CD4-positive, alpha-beta memory T cell (primary cell): ENCODE data around the gene SSU72. TPM values are rescaled to one million over a fixed set of nuclear protein-coding genes. Genes with fewer than 3 reads are reported as not detected.

Source experiments
- CTCF ChIA-PET: fragments of 350-600 bp; sonication (Branson Sonifier 250); formaldehyde crosslinking; loops from one replicate; lab custom pipeline; 2021; ENCODE audit warnings: inconsistent platforms; ENCODE audit not compliant: partially characterized antibody; lab: Charles Lee
- POLR2A ChIA-PET: fragments of 350-600 bp; sonication (Branson Sonifier 250); formaldehyde crosslinking; loops from one replicate; lab custom pipeline; 2021; ENCODE audit not compliant: partially characterized antibody; lab: Charles Lee
- DNase-seq, 5 donors: peaks; one replicate each; pipeline versions ENCODE4 v3.0.0 to v3.0.0-alpha.2; 2020 to 2022; ENCODE audit warnings: mixed read lengths in 1 of 5
- H3K27ac ChIP-seq: one replicate; pipeline ENCODE4 v1.7.0; 2013; ENCODE audit warnings: low read depth, low read length
- H3K27me3 ChIP-seq: 2 replicates; pipeline ENCODE4 v1.7.0; 2013; ENCODE audit warnings: mild to moderate bottlenecking, low read length, moderate library complexity; ENCODE audit not compliant: insufficient read depth
- H3K36me3 ChIP-seq: 2 replicates; pipeline ENCODE4 v1.7.0; 2013; ENCODE audit warnings: mild to moderate bottlenecking, low read length, moderate library complexity; ENCODE audit not compliant: insufficient read depth
- H3K4me1 ChIP-seq: 2 replicates; pipeline ENCODE4 v1.7.0; 2013; ENCODE audit warnings: mild to moderate bottlenecking, low read length, moderate library complexity; ENCODE audit not compliant: insufficient read depth
- H3K4me3 ChIP-seq, 2 donors: one replicate each; pipeline ENCODE4 v1.7.0; 2013; ENCODE audit warnings: low read length in 2 of 2, mild to moderate bottlenecking in 1 of 2
- H3K9me3 ChIP-seq, 2 donors: one replicate each; pipeline ENCODE4 v1.7.0; 2013; ENCODE audit warnings: low read length in 2 of 2, control low read depth in 1 of 2; ENCODE audit not compliant: control insufficient read depth in 1 of 2
- H3K27ac Mint-ChIP-seq, 7 donors: one replicate each; pipeline ENCODE4 v1.8.0; 2020 to 2021; ENCODE audit warnings: mixed read lengths in 7 of 7, mild to moderate bottlenecking in 6 of 7, inconsistent platforms in 3 of 7, moderate library complexity in 3 of 7
- H3K27me3 Mint-ChIP-seq, 2 donors: one replicate each; pipeline ENCODE4 v1.8.0; 2020 to 2021; ENCODE audit warnings: mixed read lengths in 2 of 2
- H3K36me3 Mint-ChIP-seq, 2 donors: one replicate each; pipeline ENCODE4 v1.8.0; 2020 to 2021; ENCODE audit warnings: mixed read lengths in 2 of 2, inconsistent platforms in 1 of 2, mild to moderate bottlenecking in 1 of 2
- H3K4me1 Mint-ChIP-seq, 4 donors: one replicate each; pipeline ENCODE4 v1.8.0; 2020 to 2021; ENCODE audit warnings: mixed read lengths in 4 of 4, mild to moderate bottlenecking in 1 of 4
- H3K4me3 Mint-ChIP-seq, 8 donors: one replicate each; pipeline ENCODE4 v1.8.0; 2020 to 2021; ENCODE audit warnings: mixed read lengths in 8 of 8, mild to moderate bottlenecking in 7 of 8, moderate library complexity in 6 of 8, inconsistent platforms in 3 of 8
- H3K9me3 Mint-ChIP-seq, 8 donors: one replicate each; pipeline ENCODE4 v1.8.0; 2020 to 2021; ENCODE audit warnings: mixed read lengths in 8 of 8, mild to moderate bottlenecking in 5 of 8, inconsistent platforms in 3 of 8, moderate library complexity in 1 of 8
- intact Hi-C: fragments of 100-400 bp; cut with micrococcal nuclease; formaldehyde crosslinking; loops from one replicate; pipeline ENCODE4 v1.15.1; 2023
- polyA plus RNA-seq, 2 donors: library from polyadenylated mRNA; unstranded; fragments of 300-500 nt; fragmentation: Illumina TruSeq; gene quantifications; one replicate each; pipeline ENCODE4 v1.2.3, GENCODE V29; 2021
- total RNA-seq, 2 experiments: library from RNA; stranded (reverse); gene quantifications; one replicate each; pipeline ENCODE4 v1.2.3, GENCODE V29; 2021

The SSU72 gene
- total and polyA plus RNA-seq, 4 experiments from 2014 or later = 128 to 209 (median 167) TPM

- no peaks in the 10 kb centered on the region for H3K27me3 Mint-ChIP-seq
- peak overlapping the region; percentile 98 to 100 (median 99) for H3K27ac Mint-ChIP-seq
- H3K4me1 Mint-ChIP-seq = peaks cover 10 to 38% (median 26%) of the 10 kb centered on the region in 4 donors
- peak in 1 of 5 donors; percentile 21 for DNase-seq
- Histone ChIP-seq H3K4me1 (peaks cover 29% of the 10 kb centered on the region), H3K36me3 (no peaks in the 10 kb centered on the region), H3K27me3 (no peaks in the 10 kb centered on the region), H3K4me3 (peak overlapping the region; percentile 73 to 89), H3K27ac (peak overlapping the region; percentile 100), H3K9me3 (no peaks in the 10 kb centered on the region)
- ChIA-PET POLR2A (interaction anchor here (0.5 to 6.8 kb wide), 13 partner anchors 11 to 953 kb away, joined by 3 to 152 read pairs (median 7); partner anchors contain the start of genes AURKAIP1, CCNL2, FNDC10 and MMP23B), CTCF (interaction anchor here (0.8 to 1.3 kb wide), 3 partner anchors 15 to 293 kb away, joined by 3 read pairs; partner anchors contain the start of gene AURKAIP1)
- no peaks in the 10 kb centered on the region for H3K9me3 Mint-ChIP-seq
- intact Hi-C loops = loop anchor here (2.0 kb wide), 2 partner anchors 13 to 17 kb away; partner anchors contain the start of gene FNDC10
- peaks cover 0 to 12% of the 10 kb centered on the region in 2 donors for H3K36me3 Mint-ChIP-seq
- peak overlapping the region; percentile 89 to 97 (median 94) for H3K4me3 Mint-ChIP-seq
Observed at GRCh38 chr1:1613509-1614082, 38.9 kb upstream of the SSU72 start.

GRCh38 chr1:1612104-1612400 is 37.4 kb upstream of the SSU72 start:
- ChIA-PET CTCF (no interaction called here), POLR2A (interaction anchor here (4.0 kb wide), 1 partner anchor 9 kb away, joined by 43 read pairs; the partner anchor contains the start of gene FNDC10)
- Mint-ChIP-seq H3K27ac (peak overlapping the region in 4 of 7 donors; percentile 15 to 85 (median 60)), H3K9me3 (no peaks in the 10 kb centered on the region), H3K27me3 (no peaks in the 10 kb centered on the region), H3K4me3 (peak overlapping the region in 3 of 8 donors; percentile 15 to 52 (median 28)), H3K4me1 (peaks cover 13 to 41% (median 29%) of the 10 kb centered on the region in 4 donors), H3K36me3 (peaks cover 0 to 12% of the 10 kb centered on the region in 2 donors)
- peaks cover 33% of the 10 kb centered on the region for H3K4me1 ChIP-seq
- no peak overlapping the region for H3K4me3 ChIP-seq
- H3K36me3 ChIP-seq = no peaks in the 10 kb centered on the region
- no peaks in the 10 kb centered on the region for H3K27me3 ChIP-seq
- DNase-seq = no peak
- no peaks in the 10 kb centered on the region for H3K9me3 ChIP-seq
- H3K27ac ChIP-seq = no peak overlapping the region
- intact Hi-C loops = no loop called here

GRCh38 chr1:1610796-1611195 is 36.1 kb upstream of the SSU72 start:
- H3K4me1 Mint-ChIP-seq = peaks cover 16 to 38% (median 32%) of the 10 kb centered on the region in 4 donors
- H3K27me3 Mint-ChIP-seq = no peaks in the 10 kb centered on the region
- Histone ChIP-seq H3K27me3 (no peaks in the 10 kb centered on the region), H3K4me1 (peaks cover 29% of the 10 kb centered on the region), H3K9me3 (no peaks in the 10 kb centered on the region), H3K27ac (no peak overlapping the region), H3K4me3 (no peak overlapping the region), H3K36me3 (no peaks in the 10 kb centered on the region)
- ChIA-PET POLR2A (interaction anchor here (0.6 kb wide), 1 partner anchor 223 kb away, joined by 4 read pairs; no protein-coding TSS in a partner anchor), CTCF (no interaction called here)
- no peaks in the 10 kb centered on the region for H3K9me3 Mint-ChIP-seq
- H3K27ac Mint-ChIP-seq = peak overlapping the region in 3 of 7 donors; percentile 46 to 75 (median 64)
- H3K36me3 Mint-ChIP-seq = peaks cover 0 to 10% of the 10 kb centered on the region in 2 donors
- no peak for DNase-seq
- no peak overlapping the region for H3K4me3 Mint-ChIP-seq
- intact Hi-C loops = no loop called here

- no peaks in the 10 kb centered on the region for H3K9me3 ChIP-seq
- POLR2A ChIA-PET = no interaction called here
- Mint-ChIP-seq H3K27ac (no peak overlapping the region), H3K27me3 (no peaks in the 10 kb centered on the region), H3K36me3 (peaks cover 0 to 9% of the 10 kb centered on the region in 2 donors), H3K4me3 (peak overlapping the region in 1 of 8 donors; percentile 6), H3K9me3 (no peaks in the 10 kb centered on the region), H3K4me1 (peaks cover 18 to 37% (median 31%) of the 10 kb centered on the region in 4 donors)
- CTCF ChIA-PET = no interaction called here
- intact Hi-C loops = no loop called here
- H3K27me3 ChIP-seq = no peaks in the 10 kb centered on the region
- peaks cover 29% of the 10 kb centered on the region for H3K4me1 ChIP-seq
- no peak overlapping the region for H3K4me3 ChIP-seq
- no peaks in the 10 kb centered on the region for H3K36me3 ChIP-seq
- no peak for DNase-seq
- no peak overlapping the region for H3K27ac ChIP-seq
Observed at GRCh38 chr1:1609822-1610485, 35.3 kb upstream of the SSU72 start.

GRCh38 chr1:1606232-1606631 is 31.6 kb upstream of the SSU72 start:
- H3K4me3 ChIP-seq = no peak overlapping the region
- no peaks in the 10 kb centered on the region for H3K9me3 ChIP-seq
- H3K9me3 Mint-ChIP-seq = no peaks in the 10 kb centered on the region
- H3K36me3 ChIP-seq = no peaks in the 10 kb centered on the region
- H3K27me3 Mint-ChIP-seq = no peaks in the 10 kb centered on the region
- peaks cover 13% of the 10 kb centered on the region for H3K4me1 ChIP-seq
- no peaks in the 10 kb centered on the region for H3K27me3 ChIP-seq
- intact Hi-C loops = no loop called here
- peak in 1 of 5 donors; percentile 33 for DNase-seq
- no peak overlapping the region for H3K27ac Mint-ChIP-seq
- H3K4me1 Mint-ChIP-seq = peaks cover 8 to 25% (median 13%) of the 10 kb centered on the region in 4 donors
- ChIA-PET CTCF (no interaction called here), POLR2A (interaction anchor here (1.3 to 2.2 kb wide), 2 partner anchors 9 to 23 kb away, joined by 6 to 18 read pairs; partner anchors contain the start of gene MIB2)
- H3K27ac ChIP-seq = no peak overlapping the region
- no peak overlapping the region for H3K4me3 Mint-ChIP-seq
- no peaks in the 10 kb centered on the region for H3K36me3 Mint-ChIP-seq

GRCh38 chr1:1605724-1606123 is 31.1 kb upstream of the SSU72 start:
- Histone ChIP-seq H3K36me3 (no peaks in the 10 kb centered on the region), H3K4me3 (no peak overlapping the region), H3K4me1 (peaks cover 14% of the 10 kb centered on the region), H3K9me3 (no peaks in the 10 kb centered on the region), H3K27ac (no peak overlapping the region), H3K27me3 (no peaks in the 10 kb centered on the region)
- POLR2A ChIA-PET = interaction anchor here (5.8 kb wide), 1 partner anchor 8 kb away, joined by 43 read pairs; the partner anchor contains the start of gene MIB2
- Mint-ChIP-seq H3K27ac (no peak overlapping the region), H3K4me3 (no peak overlapping the region), H3K27me3 (no peaks in the 10 kb centered on the region), H3K4me1 (peaks cover 8 to 20% (median 14%) of the 10 kb centered on the region in 4 donors), H3K9me3 (no peaks in the 10 kb centered on the region), H3K36me3 (no peaks in the 10 kb centered on the region)
- intact Hi-C loops = no loop called here
- no peak for DNase-seq
- CTCF ChIA-PET = no interaction called here

GRCh38 chr1:1605034-1605591 is 30.4 kb upstream of the SSU72 start:
- H3K4me1 ChIP-seq = peaks cover 19% of the 10 kb centered on the region
- ChIA-PET CTCF (no interaction called here), POLR2A (interaction anchor here (5.8 kb wide), 1 partner anchor 9 kb away, joined by 43 read pairs; the partner anchor contains the start of gene MIB2)
- no peaks in the 10 kb centered on the region for H3K9me3 ChIP-seq
- Mint-ChIP-seq H3K4me1 (peaks cover 8 to 20% (median 15%) of the 10 kb centered on the region in 4 donors), H3K9me3 (no peaks in the 10 kb centered on the region), H3K27me3 (no peaks in the 10 kb centered on the region), H3K4me3 (peak overlapping the region in 1 of 8 donors; percentile 25), H3K36me3 (no peaks in the 10 kb centered on the region), H3K27ac (peak overlapping the region in 2 of 7 donors; percentile 13 to 58)
- H3K36me3 ChIP-seq = no peaks in the 10 kb centered on the region
- no peak overlapping the region for H3K27ac ChIP-seq
- no peak for DNase-seq
- no peaks in the 10 kb centered on the region for H3K27me3 ChIP-seq
- intact Hi-C loops = no loop called here
- no peak overlapping the region for H3K4me3 ChIP-seq
